ENCODE results near the gene RNF223. TPM values are rescaled to one million over a fixed set of nuclear protein-coding genes. Genes with fewer than 3 reads are reported as not detected.
A peak's percentile ranks its signal among the peaks of the same experiment; 100 is the strongest.

The RNF223 gene
- total RNA-seq, 3 donors from 2014 or later = 1.3 to 7.5 (median 2.1) TPM

GRCh38 chr1:1065265-1065939 lies 8.7 kb downstream of the RNF223 start:
- H3K4me3 ChIP-seq = no peak overlapping the region
- DNase-seq (no peak), ATAC-seq (no peak)
- intact Hi-C loops (cut with DNase I, micrococcal nuclease) = loop anchor here in 1 of 2 donors (10.0 kb wide), 1 partner anchor 81 kb away; the partner anchor contains the start of gene PERM1
- no peaks in the 10 kb centered on the region for H3K36me3 ChIP-seq (ENCODE audit: low read depth)
- H3K4me1 ChIP-seq (ENCODE audit: low read depth) = peaks cover 26% of the 10 kb centered on the region
- TF ChIP-seq, protein P1, sequence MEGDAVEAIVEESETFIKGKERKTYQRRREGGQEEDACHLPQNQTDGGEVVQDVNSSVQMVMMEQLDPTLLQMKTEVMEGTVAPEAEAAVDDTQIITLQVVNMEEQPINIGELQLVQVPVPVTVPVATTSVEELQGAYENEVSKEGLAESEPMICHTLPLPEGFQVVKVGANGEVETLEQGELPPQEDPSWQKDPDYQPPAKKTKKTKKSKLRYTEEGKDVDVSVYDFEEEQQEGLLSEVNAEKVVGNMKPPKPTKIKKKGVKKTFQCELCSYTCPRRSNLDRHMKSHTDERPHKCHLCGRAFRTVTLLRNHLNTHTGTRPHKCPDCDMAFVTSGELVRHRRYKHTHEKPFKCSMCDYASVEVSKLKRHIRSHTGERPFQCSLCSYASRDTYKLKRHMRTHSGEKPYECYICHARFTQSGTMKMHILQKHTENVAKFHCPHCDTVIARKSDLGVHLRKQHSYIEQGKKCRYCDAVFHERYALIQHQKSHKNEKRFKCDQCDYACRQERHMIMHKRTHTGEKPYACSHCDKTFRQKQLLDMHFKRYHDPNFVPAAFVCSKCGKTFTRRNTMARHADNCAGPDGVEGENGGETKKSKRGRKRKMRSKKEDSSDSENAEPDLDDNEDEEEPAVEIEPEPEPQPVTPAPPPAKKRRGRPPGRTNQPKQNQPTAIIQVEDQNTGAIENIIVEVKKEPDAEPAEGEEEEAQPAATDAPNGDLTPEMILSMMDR (IDR thresholded peaks at IDR 0.05) = no peak
- no peaks in the 10 kb centered on the region for H3K9me3 ChIP-seq

DNA sequence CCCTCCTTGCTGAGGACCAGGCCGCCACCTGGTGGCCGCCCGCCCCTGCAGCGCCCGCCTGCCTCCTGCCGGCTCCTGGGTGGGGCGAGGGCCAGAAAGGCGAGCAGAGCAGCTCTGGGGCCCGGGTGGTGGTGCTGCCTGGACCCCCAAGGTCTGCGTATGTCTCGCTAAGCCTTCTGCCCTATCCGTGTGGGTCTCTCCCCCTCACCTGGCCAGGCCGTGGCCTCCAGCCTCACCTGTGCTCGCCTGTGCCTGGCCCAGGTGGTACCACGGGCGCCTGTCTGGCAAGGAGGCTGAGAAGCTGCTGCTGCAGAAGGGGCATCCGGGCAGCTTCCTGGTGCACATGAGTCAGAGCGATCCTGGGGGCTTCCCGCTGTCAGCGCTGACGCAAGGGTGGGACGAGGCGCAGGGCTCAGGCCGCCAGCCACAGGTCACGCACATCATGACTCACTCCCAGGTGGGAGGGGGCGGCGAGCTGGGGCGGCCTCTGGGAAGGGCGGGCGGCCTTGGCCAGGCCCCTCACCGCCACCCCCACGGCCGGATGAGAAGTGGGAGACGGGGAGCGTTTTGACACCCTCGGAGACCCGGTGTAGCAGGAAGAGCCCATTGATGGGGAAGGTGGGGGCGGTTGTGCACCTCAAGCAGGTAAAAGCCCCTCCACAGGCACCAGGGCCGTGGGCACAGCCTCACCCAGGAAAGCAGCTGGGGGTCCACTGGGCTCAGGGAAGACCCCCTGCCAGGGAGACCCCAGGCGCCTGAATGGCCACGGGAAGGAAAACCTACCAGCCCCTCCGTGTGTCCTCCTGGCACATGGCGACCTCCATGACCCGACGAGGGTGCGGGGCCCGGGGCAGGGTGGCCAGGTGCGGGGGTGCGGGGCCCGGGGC lies 9.9 kb downstream of the RNF223 start:
- intact Hi-C loops (cut with DNase I, micrococcal nuclease) = loop anchor here (5.0 to 10.0 kb wide), 2 partner anchors 77 to 79 kb away; partner anchors contain the start of gene PERM1 (in 1 of the 2)
- Histone ChIP-seq H3K4me1 (ENCODE audit: low read depth) (peaks cover 29% of the 10 kb centered on the region), H3K4me3 (no peak overlapping the region), H3K9me3 (no peaks in the 10 kb centered on the region), H3K36me3 (ENCODE audit: low read depth) (no peaks in the 10 kb centered on the region)
- TF ChIP-seq, protein P1 (IDR thresholded peaks at IDR 0.05) = peak; percentile 78
- peak; percentile 51 for ATAC-seq
- DNase-seq = peak in 2 of 3 donors; percentile 80 to 85

DNA sequence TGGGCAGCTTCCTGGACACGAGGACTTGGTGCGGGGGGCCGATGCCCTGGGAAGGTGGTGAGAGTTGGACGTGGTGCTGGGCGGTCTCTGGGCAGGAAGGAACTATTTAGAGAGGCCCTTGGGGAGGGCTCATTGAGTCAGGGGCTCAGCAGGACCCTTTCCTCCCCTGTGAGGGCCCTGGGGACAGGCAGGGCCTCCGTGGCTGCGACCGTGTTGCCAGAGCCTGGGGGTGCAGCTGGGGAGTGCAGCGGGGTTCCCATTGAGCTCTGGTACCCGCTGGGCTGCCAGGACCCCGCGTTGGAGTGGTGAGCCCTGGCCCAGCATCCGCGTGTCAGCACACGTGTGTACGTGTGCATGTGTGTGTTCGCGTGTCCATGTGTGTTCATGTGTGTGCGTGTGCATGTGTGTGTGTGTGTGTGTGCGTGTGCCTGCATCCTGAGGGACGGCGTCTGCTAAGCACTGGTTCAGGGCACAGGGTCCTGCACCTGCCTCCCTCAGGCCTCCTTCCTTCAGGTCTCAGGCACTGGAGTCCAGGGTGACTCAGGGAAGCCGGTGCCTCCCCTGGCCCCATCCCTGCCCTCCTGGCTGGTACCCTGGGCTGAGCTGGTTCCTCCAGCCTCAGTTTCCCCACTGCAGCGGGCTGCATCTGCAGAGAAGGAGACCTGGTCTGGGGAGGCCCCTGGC lies 10.7 kb downstream of the RNF223 start:
- ATAC-seq (no peak), DNase-seq (no peak)
- peaks cover 32% of the 10 kb centered on the region for H3K4me1 ChIP-seq (ENCODE audit: low read depth)
- H3K36me3 ChIP-seq (ENCODE audit: low read depth) = no peaks in the 10 kb centered on the region
- no peaks in the 10 kb centered on the region for H3K9me3 ChIP-seq
- intact Hi-C loops (cut with DNase I, micrococcal nuclease) = loop anchor here (5.0 to 10.0 kb wide), 2 partner anchors 76 to 79 kb away; partner anchors contain the start of gene PERM1 (in 1 of the 2)
- no peak overlapping the region for H3K4me3 ChIP-seq
- TF ChIP-seq, protein P1 (IDR thresholded peaks at IDR 0.05) = no peak

- ATAC-seq (no peak), DNase-seq (no peak)
- TF ChIP-seq, protein P1 (IDR thresholded peaks at IDR 0.05) = no peak
- intact Hi-C loops (cut with DNase I, micrococcal nuclease) = loop anchor here (5.0 to 10.0 kb wide), 2 partner anchors 75 to 78 kb away; partner anchors contain the start of gene PERM1 (in 1 of the 2)
- Histone ChIP-seq H3K36me3 (ENCODE audit: low read depth) (no peaks in the 10 kb centered on the region), H3K4me1 (ENCODE audit: low read depth) (peaks cover 28% of the 10 kb centered on the region), H3K4me3 (no peak overlapping the region), H3K9me3 (no peaks in the 10 kb centered on the region)
Measured at GRCh38 chr1:1062348-1063163, 11.6 kb downstream of the RNF223 start.

Data from mucosa of descending colon (tissue), 3 donors.